ENCODE data around the gene BAIAP2.

BAIAP2 gene

GRCh38 chr17:81157848-81158687 is 123.1 kb downstream of the BAIAP2 start:
- no peak for DNase-seq (ENCODE audit: low read depth, low spot score)
- Histone ChIP-seq H3K9ac (ENCODE audit: insufficient read length) (no peak overlapping the region), H3K4me3 (no peak overlapping the region), H3K9me3 (ENCODE audit: low read depth, low read length) (no peaks in the 10 kb centered on the region), H3K36me3 (ENCODE audit: insufficient read depth, low read length) (no peaks in the 10 kb centered on the region), H3K27ac (no peak overlapping the region)
- TF ChIP-seq POLR2AphosphoS5 (IDR thresholded peaks at IDR 0.05; ENCODE audit: borderline replicate concordance, low read depth, low read length) (no peak), EZH2 (IDR thresholded peaks at IDR 0.05) (no peak), FOXP2 (optimal IDR thresholded peaks at IDR 0.05; ENCODE audit: control extremely low read depth, extremely low read length, insufficient read depth) (no peak)

- Histone ChIP-seq H3K9me3 (ENCODE audit: low read depth, low read length) (no peaks in the 10 kb centered on the region), H3K9ac (ENCODE audit: insufficient read length) (no peak overlapping the region), H3K27ac (no peak overlapping the region), H3K36me3 (ENCODE audit: insufficient read depth, low read length) (no peaks in the 10 kb centered on the region), H3K4me3 (no peak overlapping the region)
- DNase-seq (ENCODE audit: low read depth, low spot score), result no peak
- TF ChIP-seq FOXP2 (optimal IDR thresholded peaks at IDR 0.05; ENCODE audit: control extremely low read depth, extremely low read length, insufficient read depth) (no peak), EZH2 (IDR thresholded peaks at IDR 0.05) (no peak), POLR2AphosphoS5 (IDR thresholded peaks at IDR 0.05; ENCODE audit: borderline replicate concordance, low read depth, low read length) (no peak)
These were observed 124.0 kb downstream of the BAIAP2 start for GRCh38 chr17:81158688-81159590.

- DNase-seq (ENCODE audit: low read depth, low spot score), result no peak
- H3K9me3 ChIP-seq (ENCODE audit: low read depth, low read length), result no peaks in the 10 kb centered on the region
- no peak overlapping the region for H3K27ac ChIP-seq
- TF ChIP-seq FOXP2 (optimal IDR thresholded peaks at IDR 0.05; ENCODE audit: control extremely low read depth, extremely low read length, insufficient read depth), result no peak
- no peak for TF ChIP-seq EZH2 (IDR thresholded peaks at IDR 0.05)
- TF ChIP-seq POLR2AphosphoS5 (IDR thresholded peaks at IDR 0.05; ENCODE audit: borderline replicate concordance, low read depth, low read length), result no peak
- no peak overlapping the region for H3K9ac ChIP-seq (ENCODE audit: insufficient read length)
- H3K4me3 ChIP-seq, result no peak overlapping the region
- no peaks in the 10 kb centered on the region for H3K36me3 ChIP-seq (ENCODE audit: insufficient read depth, low read length)
These were observed 124.8 kb downstream of the BAIAP2 start for GRCh38 chr17:81159611-81160265.

- no peak for DNase-seq (ENCODE audit: low read depth, low spot score)
- no peaks in the 10 kb centered on the region for H3K36me3 ChIP-seq (ENCODE audit: insufficient read depth, low read length)
- TF ChIP-seq FOXP2 (optimal IDR thresholded peaks at IDR 0.05; ENCODE audit: control extremely low read depth, extremely low read length, insufficient read depth), result no peak
- TF ChIP-seq EZH2 (IDR thresholded peaks at IDR 0.05), result no peak
- TF ChIP-seq POLR2AphosphoS5 (IDR thresholded peaks at IDR 0.05; ENCODE audit: borderline replicate concordance, low read depth, low read length), result no peak
- H3K27ac ChIP-seq, result no peak overlapping the region
- no peak overlapping the region for H3K4me3 ChIP-seq
- H3K9me3 ChIP-seq (ENCODE audit: low read depth, low read length), result no peaks in the 10 kb centered on the region
- H3K9ac ChIP-seq (ENCODE audit: insufficient read length), result no peak overlapping the region
These were observed 125.4 kb downstream of the BAIAP2 start for GRCh38 chr17:81160306-81160705.

GRCh38 chr17:81160747-81161453 is 125.9 kb downstream of the BAIAP2 start:
- Histone ChIP-seq H3K36me3 (ENCODE audit: insufficient read depth, low read length) (no peaks in the 10 kb centered on the region), H3K9me3 (ENCODE audit: low read depth, low read length) (no peaks in the 10 kb centered on the region), H3K27ac (no peak overlapping the region), H3K9ac (ENCODE audit: insufficient read length) (no peak overlapping the region), H3K4me3 (no peak overlapping the region)
- TF ChIP-seq EZH2 (IDR thresholded peaks at IDR 0.05) (no peak), FOXP2 (optimal IDR thresholded peaks at IDR 0.05; ENCODE audit: control extremely low read depth, extremely low read length, insufficient read depth) (no peak), POLR2AphosphoS5 (IDR thresholded peaks at IDR 0.05; ENCODE audit: borderline replicate concordance, low read depth, low read length) (no peak)
- DNase-seq (ENCODE audit: low read depth, low spot score), result no peak

- no peak overlapping the region for H3K27ac ChIP-seq
- no peak overlapping the region for H3K9ac ChIP-seq (ENCODE audit: insufficient read length)
- no peak for DNase-seq (ENCODE audit: low read depth, low spot score)
- no peak overlapping the region for H3K4me3 ChIP-seq
- no peak for TF ChIP-seq EZH2 (IDR thresholded peaks at IDR 0.05)
- TF ChIP-seq POLR2AphosphoS5 (IDR thresholded peaks at IDR 0.05; ENCODE audit: borderline replicate concordance, low read depth, low read length), result no peak
- no peak for TF ChIP-seq FOXP2 (optimal IDR thresholded peaks at IDR 0.05; ENCODE audit: control extremely low read depth, extremely low read length, insufficient read depth)
- no peaks in the 10 kb centered on the region for H3K36me3 ChIP-seq (ENCODE audit: insufficient read depth, low read length)
- no peaks in the 10 kb centered on the region for H3K9me3 ChIP-seq (ENCODE audit: low read depth, low read length)
These were observed 126.6 kb downstream of the BAIAP2 start for GRCh38 chr17:81161536-81161935.

GRCh38 chr17:81161972-81162371 is 127.0 kb downstream of the BAIAP2 start:
- H3K4me3 ChIP-seq, result no peak overlapping the region
- no peaks in the 10 kb centered on the region for H3K9me3 ChIP-seq (ENCODE audit: low read depth, low read length)
- H3K27ac ChIP-seq, result no peak overlapping the region
- no peak for TF ChIP-seq EZH2 (IDR thresholded peaks at IDR 0.05)
- no peak for TF ChIP-seq POLR2AphosphoS5 (IDR thresholded peaks at IDR 0.05; ENCODE audit: borderline replicate concordance, low read depth, low read length)
- no peak for TF ChIP-seq FOXP2 (optimal IDR thresholded peaks at IDR 0.05; ENCODE audit: control extremely low read depth, extremely low read length, insufficient read depth)
- no peak overlapping the region for H3K9ac ChIP-seq (ENCODE audit: insufficient read length)
- H3K36me3 ChIP-seq (ENCODE audit: insufficient read depth, low read length), result no peaks in the 10 kb centered on the region
- no peak for DNase-seq (ENCODE audit: low read depth, low spot score)
